DMS53 treated with DMSO at 0.1 percent for 48 hours (cell line): ENCODE data around the gene SORCS2.
"Not testable (repeated sequence)": the region's sequence is repeated elsewhere in the genome, so short reads cannot be mapped to it uniquely, and the experiment has no call there.

Source experiments
- DNase-seq: peaks from one replicate; lab custom pipeline; 2025; ENCODE audit not compliant: unreplicated experiment; lab: John Stamatoyannopoulos, UW

Gene SORCS2

GRCh38 chr4:7559741-7560395, 367.5 kb downstream of the SORCS2 start:
- DNase-seq, result no peak

- no peak for DNase-seq
Observed at GRCh38 chr4:7561557-7561956, 369.2 kb downstream of the SORCS2 start.

DNA sequence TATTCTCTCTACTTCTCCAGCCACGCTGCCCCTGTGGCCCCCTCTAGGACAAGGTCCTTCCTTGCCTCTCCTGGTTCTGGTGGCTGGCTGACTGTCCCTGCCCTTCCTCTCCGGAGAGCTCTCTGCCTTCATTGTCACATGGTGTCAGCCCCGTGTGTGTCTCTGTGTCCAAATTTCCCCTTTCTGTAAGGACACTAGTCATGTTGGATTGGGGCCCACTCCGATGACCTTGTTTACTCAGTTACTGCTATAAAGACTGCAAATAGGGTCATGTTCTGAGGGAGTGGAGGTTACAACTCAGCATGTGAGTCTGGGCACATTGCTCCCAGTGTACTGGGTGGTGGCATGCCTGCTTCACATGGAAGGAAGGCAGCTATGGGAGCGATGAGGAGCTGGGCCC, 371.9 kb downstream of the SORCS2 start:
- no peak for DNase-seq

GRCh38 chr4:7565483-7565882, 373.1 kb downstream of the SORCS2 start:
- DNase-seq, result no peak

GRCh38 chr4:7569810-7570783, 377.8 kb downstream of the SORCS2 start:
- no peak for DNase-seq

- DNase-seq, result no peak
Observed at GRCh38 chr4:7571001-7571400, 378.7 kb downstream of the SORCS2 start.

DNA sequence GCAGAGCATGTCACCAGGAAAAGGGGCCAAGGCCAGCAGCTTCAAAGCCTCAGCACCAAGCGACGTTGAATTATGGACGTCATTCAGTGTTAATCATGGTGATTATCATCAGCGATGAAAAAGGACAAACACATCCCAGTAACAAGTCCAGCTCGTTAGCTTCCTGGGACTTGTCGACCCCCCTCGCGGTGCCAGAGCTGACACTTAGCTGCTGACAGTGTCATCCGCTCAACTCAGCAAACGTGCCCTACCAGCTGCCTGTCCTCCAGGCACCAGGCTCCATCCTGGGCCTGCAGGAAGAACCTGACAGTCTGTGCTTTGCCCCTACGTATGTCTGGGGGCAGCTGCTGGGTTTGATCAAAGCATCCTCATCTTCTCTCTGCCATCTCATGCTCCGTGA, 379.4 kb downstream of the SORCS2 start:
- no peak for DNase-seq

GRCh38 chr4:7572894-7573293, 380.6 kb downstream of the SORCS2 start:
- no peak for DNase-seq

GRCh38 chr4:7573576-7574091, 381.3 kb downstream of the SORCS2 start:
- no peak for DNase-seq

GRCh38 chr4:7574287-7575014, 382.1 kb downstream of the SORCS2 start:
- DNase-seq, result no peak

DNA sequence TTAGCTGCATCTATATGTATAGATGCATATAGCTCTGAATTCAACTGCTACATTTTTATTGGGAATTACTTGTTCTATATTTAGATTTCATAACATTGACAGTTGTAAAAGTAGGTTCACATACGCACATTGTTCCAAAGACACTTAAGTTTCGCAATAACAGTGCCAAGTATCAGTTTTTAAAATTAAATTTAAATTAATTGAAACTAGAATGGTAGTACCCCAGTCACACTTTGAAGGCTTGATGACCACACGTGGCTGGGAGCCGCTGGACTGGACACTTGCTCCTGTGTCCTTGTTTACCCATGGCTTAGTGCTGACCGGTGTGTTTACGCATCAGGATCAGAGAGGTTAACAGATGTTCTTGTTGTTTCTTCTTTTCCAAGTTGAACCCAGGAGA, 383.1 kb downstream of the SORCS2 start:
- no peak for DNase-seq

DNA sequence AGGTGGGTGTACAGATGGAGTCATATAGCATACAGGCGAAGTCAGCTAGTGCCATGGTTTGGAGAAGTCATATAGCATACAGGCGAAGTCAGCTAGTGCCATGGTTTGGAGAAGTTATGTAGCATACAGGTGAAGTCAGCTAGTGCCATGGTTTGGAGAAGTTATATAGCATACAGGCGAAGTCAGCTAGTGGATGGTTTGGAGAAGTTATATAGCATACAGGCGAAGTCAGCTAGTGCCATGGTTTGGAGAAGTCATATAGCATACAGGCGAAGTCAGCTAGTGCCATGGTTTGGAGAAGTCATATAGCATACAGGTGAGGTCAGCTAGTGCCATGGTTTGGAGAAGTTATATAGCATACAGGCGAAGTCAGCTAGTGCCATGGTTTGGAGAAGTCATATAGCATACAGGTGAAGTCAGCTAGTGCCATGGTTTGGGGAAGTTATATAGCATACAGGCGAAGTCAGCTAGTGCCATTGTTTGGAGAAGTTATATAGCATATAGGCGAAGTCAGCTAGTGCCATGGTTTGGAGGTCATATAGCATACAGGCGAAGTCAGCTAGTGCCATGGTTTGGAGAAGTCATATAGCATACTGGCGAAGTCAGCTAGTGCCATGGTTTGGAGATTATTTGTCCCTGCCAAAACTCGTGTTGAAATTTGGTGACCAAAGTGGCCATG, 385.2 kb downstream of the SORCS2 start:
- DNase-seq, result not testable (repeated sequence)

DNA sequence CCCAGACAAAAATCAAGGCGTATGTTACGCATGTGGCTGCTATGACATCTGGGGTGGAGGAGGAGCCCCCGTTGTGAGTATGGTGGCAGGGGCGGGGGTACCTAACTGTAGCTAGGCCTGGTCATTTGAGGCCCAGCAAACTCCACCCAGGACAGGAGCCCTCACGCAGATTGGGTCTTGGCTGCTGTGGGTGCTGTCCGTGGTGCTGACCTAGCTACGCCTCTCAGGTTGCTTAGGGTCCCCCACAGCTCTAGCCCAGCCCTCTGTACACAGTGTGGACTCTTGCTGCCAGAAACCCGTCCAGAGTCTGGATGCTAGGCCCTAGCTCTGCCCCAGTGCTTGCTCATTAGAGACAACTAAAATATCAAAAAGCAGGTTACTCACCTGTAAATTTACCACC, 389.1 kb downstream of the SORCS2 start:
- no peak for DNase-seq

DNA sequence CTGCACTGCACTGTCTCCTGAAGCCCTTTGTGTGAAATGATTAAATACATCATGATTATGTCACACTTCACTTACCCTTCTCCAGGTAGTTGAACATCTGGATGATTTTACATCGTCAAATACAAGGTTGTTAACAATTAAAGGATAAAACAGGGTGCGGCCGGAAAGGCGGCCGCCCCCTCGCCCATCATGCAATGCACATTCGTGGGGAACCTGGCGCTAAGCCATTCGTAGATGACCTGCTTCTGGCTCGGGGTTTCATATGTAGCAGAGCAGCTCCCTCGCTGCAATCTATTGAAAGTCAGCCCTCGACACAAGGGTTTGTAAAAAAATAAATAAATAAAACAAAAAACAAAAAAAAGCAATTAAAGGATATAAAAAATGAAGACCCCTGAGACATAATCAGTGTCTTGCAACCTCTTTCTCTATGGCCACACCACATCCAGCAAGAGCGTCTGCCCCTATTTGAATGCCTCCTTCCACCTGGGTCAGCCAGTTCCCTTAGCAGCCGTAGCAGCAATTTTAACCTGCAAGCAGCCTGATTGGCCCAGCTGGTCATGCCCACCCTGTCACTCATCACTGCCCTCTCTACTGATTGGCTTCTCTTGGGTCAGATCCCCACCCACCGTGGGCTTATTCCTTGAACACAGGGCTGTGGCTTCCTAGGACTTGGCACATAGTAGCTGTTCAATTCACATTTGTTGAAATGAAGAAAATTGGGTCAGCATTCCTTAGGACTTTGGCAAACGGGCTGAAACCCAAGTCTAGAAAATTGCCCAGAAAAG, 390.2 kb downstream of the SORCS2 start:
- no peak for DNase-seq

GRCh38 chr4:7584098-7584497, 391.8 kb downstream of the SORCS2 start:
- no peak for DNase-seq

- DNase-seq, result no peak
Observed at GRCh38 chr4:7584606-7585159, 392.3 kb downstream of the SORCS2 start.

DNA sequence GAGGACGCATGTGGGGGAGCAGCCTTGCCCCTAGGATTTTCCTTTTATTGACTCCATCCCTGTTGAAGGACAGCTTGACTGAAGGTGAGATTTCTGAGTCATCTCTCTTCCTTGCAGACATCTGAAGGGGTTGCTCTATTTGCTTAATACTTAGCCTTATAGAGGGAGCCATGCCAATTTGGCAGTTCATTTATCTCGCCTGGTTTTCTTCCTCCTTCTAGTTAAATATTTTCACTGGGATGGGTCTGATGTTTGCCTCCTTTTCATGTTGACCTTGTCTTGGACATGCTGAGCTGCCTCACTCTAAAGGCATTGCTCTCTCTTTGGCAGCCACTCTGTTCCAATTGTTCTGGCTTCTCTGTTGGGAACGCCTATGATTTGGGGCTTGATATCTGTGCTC, 393.4 kb downstream of the SORCS2 start:
- DNase-seq, result no peak

DNA sequence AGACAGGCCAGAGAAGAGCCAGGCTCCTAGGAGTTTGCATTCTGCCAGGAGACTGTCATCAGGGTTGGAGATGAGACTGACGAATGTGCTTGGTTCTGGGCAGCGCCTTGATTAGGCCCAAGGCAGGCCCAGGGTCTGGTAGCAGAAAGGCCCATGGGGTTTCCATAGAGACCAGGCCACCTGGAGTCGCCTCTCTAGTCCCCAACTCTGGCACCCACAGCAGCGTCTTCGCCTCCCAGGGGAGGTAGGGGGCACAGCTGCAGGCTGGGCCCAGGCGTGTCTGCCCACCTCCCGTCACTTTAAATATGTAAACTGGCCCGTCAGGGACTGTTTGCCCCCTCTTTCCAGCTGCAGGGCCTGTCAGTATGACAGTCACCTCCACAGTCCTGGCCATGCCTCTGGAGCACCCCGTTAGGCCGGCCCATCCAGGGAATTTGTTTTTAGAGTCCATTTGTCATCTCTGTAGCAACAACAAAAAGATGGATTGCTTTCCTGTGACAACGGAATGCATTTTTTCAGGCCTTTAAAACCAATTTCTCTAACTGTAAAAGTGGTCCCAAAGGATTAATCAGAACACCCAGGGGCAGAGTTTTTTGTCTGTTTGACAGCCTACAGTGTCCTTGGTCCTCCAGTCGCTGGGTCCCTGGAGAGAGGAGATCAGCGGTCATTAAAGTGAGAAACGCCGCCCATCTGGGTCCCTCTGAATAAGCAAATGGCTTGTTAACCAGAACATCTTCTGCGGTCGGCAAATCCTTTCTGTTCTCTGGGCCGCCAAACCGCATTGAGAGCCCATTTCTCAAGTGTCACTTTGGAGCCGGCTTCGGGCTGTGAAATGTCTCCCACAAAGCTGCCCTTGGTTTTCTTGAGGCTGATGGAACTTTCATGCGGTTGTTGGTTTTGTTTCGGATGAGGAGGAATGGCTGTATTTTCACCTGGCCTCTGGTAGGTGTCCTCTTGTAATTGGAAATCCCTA, 395.4 kb downstream of the SORCS2 start:
- no peak for DNase-seq

DNA sequence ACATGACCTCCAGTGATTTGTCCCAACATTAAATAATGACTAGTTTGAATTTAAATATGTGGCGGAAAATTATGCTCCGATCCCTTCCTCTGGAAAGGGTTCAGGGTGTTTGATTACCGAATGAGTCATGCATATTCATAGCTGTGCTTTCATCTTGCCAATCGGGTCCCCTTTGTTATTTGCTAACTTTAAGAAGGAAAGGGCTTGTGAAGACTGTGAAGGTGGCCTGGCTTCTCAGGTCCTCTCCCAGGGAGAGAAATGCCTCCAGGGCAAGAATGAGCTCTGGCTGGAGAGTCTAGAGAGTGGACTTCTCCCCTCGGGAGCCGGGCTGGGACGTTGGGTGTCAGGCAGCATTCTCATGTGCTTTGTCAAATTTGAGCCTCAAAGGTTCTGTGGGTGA, 397.9 kb downstream of the SORCS2 start:
- no peak for DNase-seq
